HL-60 (cell line): ENCODE measurements around the gene UHRF1.
"Not testable (repeated sequence)": the region's sequence is repeated elsewhere in the genome, so short reads cannot be mapped to it uniquely, and the experiment has no call there.

ENCODE experiments used
- DNase-seq, 2 experiments: peaks; one replicate each; pipeline ENCODE4 v3.0.0-alpha.2; 2010 to 2020; ENCODE audit warnings: low read depth in 1 of 2, low spot score in 1 of 2
- H3K27ac ChIP-seq: fragments of 250-450 bp; sonication (Bioruptor Pico); replicated peaks from 2 replicates; pipeline ENCODE4 v1.5.1; 2020; ENCODE audit warnings: mild to moderate bottlenecking, moderate library complexity
- H3K27me3 ChIP-seq: fragments of 250-450 bp; sonication (Bioruptor Pico); 2 replicates; pipeline ENCODE4 v1.5.1; 2021; ENCODE audit warnings: mild to moderate bottlenecking, moderate library complexity; ENCODE audit not compliant: insufficient read depth, poor library complexity, severe bottlenecking
- H3K4me3 ChIP-seq: replicated peaks from 2 replicates; pipeline ENCODE4 v1.5.1; 2011; ENCODE audit warnings: mild to moderate bottlenecking, control low read depth, low read length; ENCODE audit not compliant: insufficient read depth
- CTCF ChIP-seq: IDR thresholded peaks from one replicate; pipeline ENCODE4 v1.5.1; 2011; ENCODE audit warnings: low read length, control low read depth, inconsistent platforms; ENCODE audit not compliant: insufficient read depth
- GABPA ChIP-seq: IDR thresholded peaks from 2 replicates; pipeline ENCODE4 v1.6.1; 2012; ENCODE audit warnings: low read depth
- POLR2AphosphoS5 ChIP-seq: IDR thresholded peaks from 2 replicates; pipeline ENCODE4 v1.6.1; 2012; ENCODE audit warnings: low read depth
- REST ChIP-seq: IDR thresholded peaks from 2 replicates; pipeline ENCODE4 v1.6.1; 2012; ENCODE audit warnings: low read depth; ENCODE audit not compliant: insufficient replicate concordance
- SPI1 ChIP-seq: IDR thresholded peaks from 2 replicates; pipeline ENCODE4 v1.6.1; 2012; ENCODE audit warnings: low read depth, mild to moderate bottlenecking, borderline replicate concordance

Gene UHRF1

GRCh38 chr19:4877753-4878490 lies 31.4 kb upstream of the UHRF1 start:
- H3K27me3 ChIP-seq: no peaks in the 10 kb centered on the region
- no peak for DNase-seq
- TF ChIP-seq SPI1 (no peak), REST (no peak), POLR2AphosphoS5 (no peak), GABPA (no peak), CTCF (no peak)
- H3K4me3 ChIP-seq: no peak overlapping the region
- no peak overlapping the region for H3K27ac ChIP-seq

- no peak overlapping the region for H3K27ac ChIP-seq
- peak in 1 of 2 experiments; percentile 30 for DNase-seq
- H3K4me3 ChIP-seq: no peak overlapping the region
These were observed 30.8 kb upstream of the UHRF1 start for GRCh38 chr19:4878491-4878968.

GRCh38 chr19:4879041-4879440 lies 30.3 kb upstream of the UHRF1 start:
- Histone ChIP-seq H3K4me3 (no peak overlapping the region), H3K27ac (no peak overlapping the region), H3K27me3 (no peaks in the 10 kb centered on the region)
- DNase-seq: no peak
- TF ChIP-seq SPI1 (no peak), GABPA (no peak), CTCF (no peak)

More at GRCh38 chr19:4878491-4878968, 30.8 kb upstream of the UHRF1 start:
- H3K27me3 ChIP-seq: no peaks in the 10 kb centered on the region
- TF ChIP-seq SPI1: 0 out of 2 replicates have a peak, but pooled peaks have one; percentile 34
- no peak for TF ChIP-seq GABPA
- peak; percentile 82 for TF ChIP-seq POLR2AphosphoS5

- H3K27me3 ChIP-seq, H3K4me3 ChIP-seq, DNase-seq, H3K27ac ChIP-seq: not testable (repeated sequence)
These were observed 26.4 kb upstream of the UHRF1 start for GRCh38 chr19:4882874-4883273.

GRCh38 chr19:4884993-4885392 lies 24.3 kb upstream of the UHRF1 start:
- not testable (repeated sequence) for H3K27ac ChIP-seq, H3K4me3 ChIP-seq

GRCh38 chr19:4887803-4888202 lies 21.5 kb upstream of the UHRF1 start:
- not testable (repeated sequence) for DNase-seq, H3K27me3 ChIP-seq, H3K27ac ChIP-seq, H3K4me3 ChIP-seq

More at GRCh38 chr19:4884993-4885392, 24.3 kb upstream of the UHRF1 start:
- DNase-seq, H3K27me3 ChIP-seq: not testable (repeated sequence)
